Non-pigmented ciliary epithelial cell (primary cell): ENCODE results near the gene RAB7A.

Experiments used
- DNase-seq: peaks from one replicate; pipeline ENCODE4 v3.0.0-alpha.2; 2010; ENCODE audit warnings: low read depth

RAB7A gene

GRCh38 chr3:128853826-128854225 lies 127.8 kb downstream of the RAB7A start:
- DNase-seq, result no peak

- no peak for DNase-seq
These were observed 128.5 kb downstream of the RAB7A start for GRCh38 chr3:128854475-128854874.

DNA sequence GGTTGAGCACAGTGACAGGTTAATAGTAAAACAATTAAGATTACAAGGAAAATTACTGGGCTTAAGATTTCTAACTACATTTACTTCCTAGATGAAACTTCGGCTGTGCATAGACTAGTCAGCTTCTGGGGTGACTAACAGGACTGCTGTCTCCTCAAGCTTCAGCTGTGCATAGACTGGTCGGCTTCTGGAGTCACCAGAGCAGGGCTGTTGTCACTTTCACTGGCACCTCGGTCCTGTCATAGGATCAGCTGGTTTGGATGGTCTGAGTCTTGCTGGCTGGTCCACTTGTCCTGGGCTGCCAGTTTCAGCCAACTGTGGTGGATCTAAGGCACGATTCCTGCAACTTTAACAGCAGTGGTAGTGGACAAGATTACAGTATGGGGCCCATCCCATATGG lies 129.6 kb downstream of the RAB7A start:
- DNase-seq, result no peak

DNA sequence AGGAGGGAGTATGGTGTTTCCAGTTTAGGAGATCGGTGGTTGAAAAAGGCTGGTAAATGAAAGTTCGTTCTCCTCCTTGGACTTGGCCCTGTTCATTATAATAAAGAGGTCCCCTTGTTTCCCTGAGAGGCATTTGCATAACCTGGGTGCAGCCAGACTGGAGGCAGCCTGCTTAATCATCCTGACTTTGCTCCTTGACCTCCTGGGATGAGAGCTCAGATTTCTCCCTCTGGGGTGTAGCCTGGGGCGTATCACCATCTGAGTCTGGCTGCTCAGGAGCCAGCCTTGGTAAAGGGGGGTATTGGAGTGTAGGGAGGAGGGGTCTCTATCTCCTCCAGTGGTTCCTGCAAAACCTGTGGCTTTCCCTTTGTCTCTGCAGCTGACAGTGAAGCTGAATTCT lies 132.2 kb downstream of the RAB7A start:
- DNase-seq, result no peak

DNA sequence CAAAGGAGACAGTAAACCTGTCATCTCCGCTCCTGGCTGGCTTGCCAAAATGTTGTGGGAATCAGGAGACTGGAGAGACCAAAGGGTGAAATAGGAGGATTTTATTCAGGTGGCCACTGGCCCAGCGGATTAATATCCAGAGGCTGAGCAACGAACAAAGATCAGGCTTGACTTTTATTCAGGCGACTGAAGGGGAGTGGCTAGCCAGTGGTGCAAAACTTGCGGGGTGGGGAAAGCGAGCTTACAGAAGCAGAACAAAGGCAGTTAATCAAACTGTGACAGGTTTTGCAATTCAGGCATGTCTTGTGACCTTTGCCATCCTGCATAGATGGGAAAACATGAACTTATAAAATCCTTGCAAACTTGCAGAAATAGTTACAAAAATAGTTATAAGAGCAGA lies 133.6 kb downstream of the RAB7A start:
- no peak for DNase-seq

- no peak for DNase-seq
These were observed 135.5 kb downstream of the RAB7A start for GRCh38 chr3:128861491-128861890.

DNA sequence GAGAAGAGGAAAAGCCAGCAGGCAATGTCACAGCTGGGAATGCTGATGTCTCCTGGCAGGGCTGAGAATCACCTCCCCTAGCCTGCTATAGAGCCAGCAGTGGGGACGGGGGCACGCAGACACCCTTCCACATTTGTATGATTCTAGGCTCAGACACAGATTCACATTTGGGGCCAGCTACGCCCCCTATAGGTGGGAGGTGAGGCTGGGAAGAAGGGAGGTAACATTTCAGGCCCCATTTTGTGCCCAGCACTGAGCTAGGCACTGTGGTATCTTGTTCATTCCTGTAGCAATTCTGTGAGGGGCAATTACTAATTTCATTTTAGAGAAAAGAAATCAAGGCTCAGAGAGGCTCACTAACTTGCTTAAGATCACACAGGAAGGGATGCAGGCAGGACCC lies 137.6 kb downstream of the RAB7A start:
- no peak for DNase-seq
